Endothelial cell of hepatic sinusoid (primary cell): ENCODE data around the gene CACNA1G.

Source experiments
- in situ Hi-C: cut with HindIII; loops from 2 replicates; pipeline ENCODE4 v1.10.0; 2017; ENCODE audit warnings: low sequenced_read_pairs

The CACNA1G gene

GRCh38 chr17:50562242-50563091, 2.0 kb downstream of the CACNA1G start:
- in situ Hi-C loops: loop anchor here (5.0 kb wide), 1 partner anchor 75 kb away; no protein-coding TSS in a partner anchor

- in situ Hi-C loops: loop anchor here (5.0 kb wide), 1 partner anchor 74 kb away; no protein-coding TSS in a partner anchor
Observed at GRCh38 chr17:50563092-50563511, 2.6 kb downstream of the CACNA1G start.

GRCh38 chr17:50564916-50565315, 4.4 kb downstream of the CACNA1G start:
- in situ Hi-C loops: loop anchor here (5.0 kb wide), 1 partner anchor 72 kb away; no protein-coding TSS in a partner anchor

GRCh38 chr17:50565402-50566350, 5.2 kb downstream of the CACNA1G start:
- in situ Hi-C loops: no loop called here

- in situ Hi-C loops: no loop called here
Observed at GRCh38 chr17:50566886-50567285, 6.4 kb downstream of the CACNA1G start.

GRCh38 chr17:50568659-50569058, 8.1 kb downstream of the CACNA1G start:
- in situ Hi-C loops: no loop called here

- in situ Hi-C loops: no loop called here
Observed at GRCh38 chr17:50569592-50569991, 9.1 kb downstream of the CACNA1G start.

GRCh38 chr17:50570032-50570431, 9.5 kb downstream of the CACNA1G start:
- in situ Hi-C loops: no loop called here

- in situ Hi-C loops: no loop called here
Observed at GRCh38 chr17:50570528-50570927, 10.0 kb downstream of the CACNA1G start.

GRCh38 chr17:50571681-50572080, 11.2 kb downstream of the CACNA1G start:
- in situ Hi-C loops: no loop called here

GRCh38 chr17:50572541-50572940, 12.0 kb downstream of the CACNA1G start:
- in situ Hi-C loops: no loop called here

- in situ Hi-C loops: no loop called here
Observed at GRCh38 chr17:50573866-50574611, 13.5 kb downstream of the CACNA1G start.

- in situ Hi-C loops: no loop called here
Observed at GRCh38 chr17:50575581-50576210, 15.2 kb downstream of the CACNA1G start.

GRCh38 chr17:50576864-50577263, 16.3 kb downstream of the CACNA1G start:
- in situ Hi-C loops: no loop called here

- in situ Hi-C loops: no loop called here
Observed at GRCh38 chr17:50577451-50577954, 17.0 kb downstream of the CACNA1G start.

- in situ Hi-C loops: no loop called here
Observed at GRCh38 chr17:50578173-50578572, 17.7 kb downstream of the CACNA1G start.

- in situ Hi-C loops: no loop called here
Observed at GRCh38 chr17:50579399-50579798, 18.9 kb downstream of the CACNA1G start.

GRCh38 chr17:50580646-50581045, 20.1 kb downstream of the CACNA1G start:
- in situ Hi-C loops: no loop called here

GRCh38 chr17:50581316-50581715, 20.8 kb downstream of the CACNA1G start:
- in situ Hi-C loops: no loop called here

GRCh38 chr17:50582741-50583140, 22.2 kb downstream of the CACNA1G start:
- in situ Hi-C loops: no loop called here
